Superior temporal gyrus (tissue), 1 donor: ENCODE results near the gene FAM229A.
"Not testable (repeated sequence)": the region's sequence is repeated elsewhere in the genome, so short reads cannot be mapped to it uniquely, and the experiment has no call there.

ENCODE experiments used
- DNase-seq: peaks from one replicate; pipeline ENCODE4 v3.0.0-alpha.2; 2016; ENCODE audit errors: extremely low spot score

Gene FAM229A, protein sequence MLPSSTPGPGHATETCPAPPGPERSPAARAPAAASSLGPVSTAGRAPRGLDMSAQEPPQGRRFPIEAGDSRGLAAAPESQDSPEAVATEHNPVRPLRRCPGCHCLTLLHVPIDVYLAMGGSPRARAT

DNA sequence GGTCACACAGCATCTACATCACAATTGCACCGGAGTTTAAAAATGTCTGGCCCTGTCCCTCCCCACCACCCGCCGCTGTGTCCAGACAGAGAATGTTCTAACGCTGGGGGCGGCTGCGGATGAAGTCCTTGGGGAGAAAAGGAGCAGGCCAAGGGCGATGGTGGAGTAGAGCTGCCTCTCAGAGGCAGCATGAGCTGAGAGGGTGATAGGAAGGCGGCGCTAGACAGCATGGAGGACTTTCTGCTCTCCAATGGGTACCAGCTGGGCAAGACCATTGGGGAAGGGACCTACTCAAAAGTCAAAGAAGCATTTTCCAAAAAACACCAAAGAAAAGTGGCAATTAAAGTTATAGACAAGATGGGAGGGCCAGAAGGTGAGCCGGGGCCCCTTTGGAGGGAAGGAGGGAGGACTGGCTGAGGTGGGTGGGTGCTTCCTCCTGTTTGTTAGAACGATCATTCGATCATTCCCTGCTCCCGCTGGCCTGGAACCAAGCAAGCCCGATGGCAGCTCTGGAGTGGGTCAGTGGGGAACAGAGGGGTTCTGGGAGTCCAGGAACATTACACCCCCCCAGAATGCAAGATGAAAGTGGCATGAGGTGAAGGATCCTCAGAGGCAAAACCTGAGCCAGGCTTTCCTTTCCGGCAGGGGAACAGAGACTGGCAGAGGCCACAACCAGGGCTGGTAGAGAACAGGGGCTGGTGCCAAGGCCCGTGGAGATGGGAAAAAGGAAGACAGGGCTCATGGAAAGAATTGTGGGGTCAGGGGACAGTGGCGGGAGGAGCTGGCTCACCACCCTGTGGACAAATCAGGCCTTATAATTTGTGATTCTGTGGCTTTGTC is at the start of gene FAM229A, which contains the start of gene TSSK3:
TSS of gene FAM229A (minus strand) at position 12 of the 840 bp plus-strand sequence. CDS start 394 bp downstream, outside the sequence.
TSS of gene TSSK3 (plus strand) at position 66 of the 840 bp plus-strand sequence. CDS start at position 229, 163 bp downstream.
- DNase-seq, result no peak

DNA sequence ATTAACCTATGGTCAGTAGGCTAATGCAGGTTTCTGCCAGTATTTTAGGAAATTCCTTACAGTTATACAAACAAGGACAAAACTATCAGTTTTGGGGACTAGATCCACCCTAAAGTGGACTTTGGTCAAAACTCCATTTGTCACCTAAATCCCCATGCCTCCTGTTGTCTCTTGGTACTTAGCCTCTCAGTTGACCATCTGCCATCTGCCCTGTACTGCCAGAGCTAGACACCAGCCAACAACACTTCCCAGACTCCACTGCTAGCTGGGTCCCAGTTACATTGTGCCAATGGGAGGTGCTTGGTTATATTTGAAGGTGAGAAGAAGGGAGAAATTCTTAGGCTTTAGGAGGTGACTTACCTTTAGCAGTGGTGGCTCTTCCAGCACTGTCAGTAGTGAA is 49.0 kb upstream of the FAM229A start:
- DNase-seq, result no peak

DNA sequence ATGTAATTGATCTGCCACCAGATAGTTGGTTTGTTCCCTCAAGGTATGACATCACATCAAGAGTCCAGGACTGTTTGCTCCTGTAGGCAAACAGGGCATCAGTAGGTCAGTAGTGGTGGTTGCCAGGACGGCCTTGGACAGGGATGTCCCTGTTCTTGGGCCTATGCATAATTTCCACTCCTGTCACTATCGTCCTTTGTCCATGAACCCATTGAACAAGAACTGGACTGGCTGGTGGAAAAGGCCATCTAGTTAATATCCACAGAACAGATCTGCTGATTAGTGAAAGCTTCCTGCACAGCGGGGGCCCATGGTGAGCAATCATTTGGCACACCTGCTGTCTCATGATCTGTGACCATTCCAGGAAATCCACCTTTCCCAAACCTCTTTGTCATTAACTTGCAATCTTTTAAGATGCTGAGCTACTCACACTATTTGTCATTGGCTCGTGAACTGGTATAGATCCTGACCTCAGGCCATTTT is 44.4 kb upstream of the FAM229A start:
- DNase-seq, result no peak

DNA sequence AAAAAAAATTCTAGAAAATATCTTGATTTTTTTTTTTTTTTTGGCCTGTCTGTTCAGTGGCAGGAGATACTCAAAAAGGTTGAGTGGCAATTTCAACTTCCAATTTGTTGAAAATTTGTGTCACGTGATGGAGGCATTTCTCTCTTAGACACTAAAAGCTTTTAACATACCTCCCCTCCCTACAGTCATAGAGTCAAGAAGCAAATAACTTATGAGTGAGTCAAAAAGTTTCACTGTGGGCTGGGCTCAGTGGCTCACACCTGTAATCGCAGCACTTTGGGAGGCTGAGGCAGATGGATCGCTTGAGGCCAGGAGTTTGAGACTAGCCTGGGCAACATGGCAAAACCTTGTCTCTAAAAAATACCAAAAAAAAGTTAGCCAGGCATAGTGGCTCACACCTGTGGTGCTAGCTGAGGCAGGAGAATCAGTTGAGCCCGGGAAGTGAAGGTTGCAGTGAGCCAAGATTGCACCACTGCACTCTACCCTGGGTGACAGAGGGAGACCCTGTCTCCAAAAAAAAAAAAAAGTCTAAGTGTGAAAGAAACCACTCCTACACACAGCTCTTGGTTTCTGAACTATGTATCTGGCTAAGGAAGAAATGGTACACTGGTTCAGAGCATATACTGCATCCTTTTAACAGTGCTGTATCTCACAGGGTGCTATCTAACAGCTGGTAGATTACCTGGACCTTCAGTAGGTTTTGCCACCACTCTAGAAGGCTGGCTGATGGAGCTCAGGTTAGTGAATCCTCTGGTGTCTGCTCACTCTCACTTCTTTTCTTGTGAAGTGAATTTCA is 43.6 kb upstream of the FAM229A start:
- DNase-seq, result no peak

DNA sequence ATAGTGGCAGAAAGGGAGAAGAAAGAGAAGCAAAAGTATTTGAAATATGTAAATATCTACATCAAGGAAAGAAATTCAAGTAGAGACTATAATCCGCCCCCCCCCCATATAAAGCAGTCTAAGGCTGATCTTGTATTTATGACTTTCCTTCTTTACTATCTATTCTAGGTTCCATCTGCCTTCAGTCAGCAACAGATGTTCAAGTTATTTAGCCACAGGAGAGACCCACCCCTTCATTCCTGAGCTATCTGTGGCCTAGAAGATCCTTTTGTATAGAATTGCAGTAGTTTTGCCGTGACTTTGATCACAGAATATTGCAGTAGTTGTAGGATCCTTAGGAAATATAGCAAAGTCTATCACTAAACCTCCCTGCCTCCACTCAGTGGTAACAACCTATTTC is 42.7 kb upstream of the FAM229A start:
- no peak for DNase-seq

DNA sequence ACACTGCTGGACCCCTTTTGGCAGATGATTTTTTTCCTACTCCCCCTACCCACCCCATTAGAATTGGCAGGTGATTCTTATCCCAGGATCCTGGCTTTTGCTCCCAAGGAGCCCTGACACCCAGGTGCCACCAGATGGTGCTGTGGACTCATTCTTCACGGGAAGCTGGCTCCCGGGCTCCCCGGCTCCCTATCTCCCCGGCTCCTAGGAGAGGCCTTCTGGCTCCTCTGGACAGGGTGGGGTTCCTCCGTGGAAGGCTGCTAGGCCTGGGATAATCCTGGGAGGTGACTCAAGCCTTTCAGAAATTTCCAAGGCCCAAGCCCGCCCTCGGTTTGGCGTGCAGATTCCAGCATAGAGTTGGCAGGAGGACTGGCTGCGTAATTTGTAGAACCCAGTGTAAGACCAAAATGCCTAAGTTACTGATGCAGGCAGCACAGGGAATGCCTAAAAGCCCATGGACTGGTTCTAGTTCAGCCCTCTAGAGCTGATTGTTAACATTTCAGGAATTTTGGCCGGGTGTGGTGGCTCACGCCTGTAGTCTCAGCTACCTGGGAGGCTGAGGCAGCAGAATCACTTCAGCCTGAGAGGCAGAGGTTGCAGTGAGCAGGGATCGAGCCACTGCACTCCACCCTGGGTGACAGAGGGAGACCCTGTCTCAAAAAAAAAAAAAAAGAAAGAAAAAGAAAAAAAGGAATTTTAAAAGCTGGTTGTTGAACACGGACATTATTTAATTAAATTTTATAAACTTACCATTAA is 38.8 kb upstream of the FAM229A start:
- peak; percentile 91 for DNase-seq

DNA sequence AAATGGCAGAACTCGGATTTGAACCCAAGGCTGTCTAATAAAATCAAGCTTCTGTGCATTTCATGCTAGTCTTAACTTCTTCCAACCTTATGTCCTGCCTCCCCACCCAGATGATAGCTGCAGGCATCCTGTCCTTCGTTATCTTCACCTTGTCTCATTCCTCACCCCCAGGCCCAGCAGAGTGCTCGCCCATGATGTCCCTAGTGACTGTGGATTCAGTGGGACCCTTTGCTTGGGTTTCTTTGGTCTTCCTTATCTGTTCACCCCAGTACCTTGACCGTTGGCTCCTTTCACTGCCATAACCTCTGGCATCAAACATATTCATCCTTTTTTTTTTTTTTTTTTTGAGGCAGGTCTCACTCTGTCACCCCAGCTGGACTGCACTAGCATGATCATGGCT is 37.6 kb upstream of the FAM229A start:
- no peak for DNase-seq

DNA sequence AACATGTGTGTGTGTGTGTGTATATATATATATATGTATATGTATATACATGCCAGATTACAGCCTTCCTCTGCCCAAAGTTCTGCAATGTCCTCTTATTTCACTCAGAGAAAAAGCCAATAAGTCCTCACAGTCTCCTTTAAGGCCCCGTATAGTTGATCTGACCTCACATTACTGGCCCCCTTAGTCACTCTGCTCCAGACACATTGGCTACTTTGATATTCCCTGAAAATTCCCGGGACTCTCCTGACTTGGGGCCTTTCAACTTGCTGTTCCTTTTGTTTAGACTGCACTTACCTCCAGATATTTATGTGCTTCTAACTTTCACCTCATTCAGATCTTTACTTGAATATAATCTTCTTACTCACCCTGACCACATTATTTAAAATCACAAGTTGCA is 36.1 kb upstream of the FAM229A start:
- no peak for DNase-seq

DNA sequence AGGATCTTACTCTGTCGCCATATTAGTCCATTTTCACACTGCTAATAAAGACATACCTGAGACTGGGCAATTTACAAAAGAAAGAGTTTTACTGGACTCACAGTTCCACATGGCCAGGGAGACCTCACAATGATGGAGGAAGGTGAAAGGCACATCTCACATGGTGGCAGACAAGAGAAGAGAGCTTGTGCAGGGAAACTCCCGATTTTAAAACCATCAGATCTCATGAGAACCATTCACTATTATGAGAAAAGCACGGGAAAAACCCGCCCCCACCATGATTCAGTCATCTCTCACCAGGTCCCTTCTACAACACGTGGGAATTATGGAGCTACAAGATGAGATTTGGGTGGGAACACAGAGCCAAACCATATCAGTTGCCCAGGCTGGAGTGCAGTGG is 34.2 kb upstream of the FAM229A start:
- DNase-seq, result not testable (repeated sequence)

DNA sequence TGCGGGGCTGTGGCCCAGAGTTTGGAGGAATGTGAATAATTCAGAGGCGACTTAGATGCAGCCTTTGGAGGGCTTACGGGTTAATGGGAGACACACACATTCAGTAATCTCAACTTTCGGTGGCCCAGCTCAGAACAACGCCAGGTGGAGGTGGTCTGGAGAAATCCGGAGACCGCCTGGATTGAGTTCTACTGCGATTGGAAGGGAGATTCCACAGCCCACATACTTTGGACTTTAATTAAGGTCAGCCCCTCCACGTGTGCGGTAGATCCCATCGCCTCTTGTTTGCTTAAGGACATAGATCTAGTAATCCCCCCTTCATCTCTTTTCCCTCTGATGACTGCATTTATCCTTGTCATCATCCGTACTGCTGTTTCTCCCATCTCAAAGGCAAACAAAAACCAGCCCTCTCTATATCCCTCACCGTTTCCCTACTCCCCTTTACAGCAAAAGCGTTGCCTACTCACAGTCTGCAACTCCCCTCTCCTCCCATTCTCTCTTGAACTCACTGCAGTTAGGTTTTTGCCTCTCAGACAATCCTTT is 32.7 kb upstream of the FAM229A start:
- DNase-seq, result no peak

DNA sequence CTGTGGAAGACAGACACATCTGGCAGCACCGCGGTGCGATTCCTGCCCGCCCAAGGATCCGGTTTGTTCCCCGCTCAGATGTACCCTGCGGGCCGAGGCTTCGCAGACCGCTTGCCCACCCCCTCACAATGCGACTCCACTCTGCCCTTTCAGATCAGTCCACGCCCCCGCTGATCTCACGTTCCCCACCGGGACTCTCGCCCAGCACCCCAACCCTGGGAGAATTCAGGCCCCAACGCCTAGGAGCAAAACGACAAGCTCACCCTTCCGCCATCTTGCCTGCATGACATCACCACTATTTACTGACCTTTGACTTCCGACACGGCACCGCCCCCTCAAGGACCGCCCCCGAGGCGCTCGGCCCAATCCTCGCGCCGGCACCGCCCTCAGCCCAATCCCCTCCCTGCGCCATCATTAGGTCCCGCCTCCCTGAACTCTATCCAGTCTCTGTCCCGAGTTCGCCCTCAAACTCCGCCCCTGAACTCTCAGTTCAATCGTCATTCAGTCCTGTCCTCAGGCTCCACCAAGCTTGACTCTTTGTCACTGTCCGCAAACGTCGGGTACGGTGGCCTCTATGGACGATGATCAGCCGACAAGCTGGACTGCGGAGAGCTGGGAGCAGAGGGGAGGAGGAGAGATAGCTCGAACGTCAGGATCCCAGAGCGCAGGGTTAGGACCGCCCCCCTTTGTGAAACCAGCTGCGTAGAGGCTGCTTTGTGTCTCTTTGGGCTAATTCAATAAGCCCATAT is 32.0 kb upstream of the FAM229A start, which contains the start of gene BSDC1:
TSS of gene BSDC1 (minus strand) at position 301 of the 749 bp plus-strand sequence. CDS start at position 274, 27 bp downstream.
- peak; percentile 100 for DNase-seq

DNA sequence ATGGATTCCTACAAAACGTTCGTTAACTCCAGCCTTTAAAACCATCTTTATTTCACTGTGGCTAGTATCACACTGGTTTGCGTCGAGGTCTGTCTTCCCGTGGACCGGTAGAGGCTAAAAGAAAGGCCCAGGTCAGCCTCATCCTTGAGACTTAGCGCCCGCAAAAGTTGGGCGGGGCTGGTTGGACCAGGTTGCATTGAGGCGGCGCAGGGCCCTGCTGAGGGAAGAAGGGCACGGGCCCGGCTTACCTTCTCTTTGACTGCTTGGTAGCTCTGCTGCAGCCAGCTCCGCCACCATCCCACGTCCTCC is 31.5 kb upstream of the FAM229A start:
- no peak for DNase-seq

DNA sequence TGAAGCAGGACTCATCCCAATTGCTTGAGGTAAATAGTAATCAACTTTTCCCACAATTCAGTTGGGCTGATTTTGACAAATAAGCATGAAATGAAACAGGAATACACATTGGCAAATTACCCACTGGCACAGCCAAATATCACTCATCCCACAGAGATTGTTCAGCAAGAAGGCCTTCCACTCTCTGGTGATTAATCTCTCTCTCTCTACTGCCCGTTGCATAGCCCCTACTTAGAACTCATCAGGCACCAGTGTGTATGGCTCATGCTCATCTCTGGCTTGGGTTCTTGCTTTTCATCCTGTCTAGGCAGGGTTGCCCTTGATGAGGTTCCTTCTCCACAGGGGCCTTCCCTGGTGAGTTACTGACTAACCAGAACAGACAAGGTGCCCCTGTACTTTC is 30.9 kb upstream of the FAM229A start:
- DNase-seq, result no peak

DNA sequence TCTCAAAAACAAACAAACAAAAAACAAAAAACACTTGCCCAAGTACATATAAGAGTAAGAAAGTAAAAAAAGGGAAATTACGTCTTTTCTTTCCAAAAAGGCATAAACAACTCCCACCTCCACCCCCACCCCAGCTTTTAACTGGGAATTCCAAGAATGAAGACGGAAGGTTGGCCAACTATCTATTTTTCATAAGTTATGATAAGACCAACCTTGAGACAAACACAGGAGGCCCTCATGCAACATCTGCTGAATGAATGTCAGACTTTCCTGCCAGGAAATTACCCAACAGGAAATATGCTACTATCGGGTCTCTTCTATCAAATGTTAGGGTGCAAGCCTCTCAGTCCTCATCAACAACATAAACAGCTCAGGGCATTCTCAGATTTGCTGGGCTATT is 30.0 kb upstream of the FAM229A start:
- DNase-seq, result no peak

DNA sequence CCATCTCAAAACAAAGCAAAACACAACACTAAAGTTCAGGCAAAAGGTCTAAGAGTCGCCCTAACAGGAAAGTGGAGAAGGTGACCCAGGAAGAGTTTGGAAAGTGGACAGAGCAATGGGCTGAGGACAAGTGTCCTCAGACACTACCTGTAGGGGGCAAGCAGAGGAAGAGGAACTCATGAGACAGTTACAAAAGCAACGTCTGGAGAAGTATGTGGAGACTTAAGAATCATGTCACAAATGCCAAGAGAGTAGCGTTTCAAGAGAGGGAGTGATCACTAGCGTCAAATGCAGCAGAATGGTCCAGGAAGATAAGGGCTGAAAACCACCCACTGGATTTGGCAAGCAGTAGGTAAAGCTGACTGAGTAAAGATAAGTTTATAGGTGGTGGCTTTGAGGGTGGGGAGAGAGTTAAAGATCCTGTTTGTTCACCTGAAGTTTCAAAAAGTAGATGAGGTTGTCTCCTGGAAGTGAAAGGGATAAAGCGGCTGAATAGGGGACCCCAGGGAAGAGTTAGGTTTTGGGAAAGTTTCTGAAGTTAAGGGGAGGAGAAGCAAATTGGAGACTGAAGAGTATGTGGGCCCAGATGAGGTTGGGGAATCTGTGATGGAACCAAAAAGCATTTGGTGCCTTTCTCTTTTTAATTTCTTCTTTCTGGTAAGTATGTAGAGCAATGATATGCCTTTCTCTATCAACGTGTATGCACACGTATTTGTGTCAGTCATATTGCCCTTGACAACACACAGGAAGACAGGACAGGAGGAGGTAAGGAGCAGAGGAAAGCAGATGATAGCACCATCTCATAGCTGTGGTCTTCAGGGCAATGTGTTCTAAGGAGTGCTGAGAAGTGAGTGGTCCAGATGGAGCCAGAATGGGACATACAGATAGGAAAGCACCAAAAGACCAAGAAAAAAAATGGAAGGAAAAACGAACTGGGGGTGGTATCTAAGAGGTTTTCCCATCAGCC is 28.9 kb upstream of the FAM229A start:
- DNase-seq, result no peak

DNA sequence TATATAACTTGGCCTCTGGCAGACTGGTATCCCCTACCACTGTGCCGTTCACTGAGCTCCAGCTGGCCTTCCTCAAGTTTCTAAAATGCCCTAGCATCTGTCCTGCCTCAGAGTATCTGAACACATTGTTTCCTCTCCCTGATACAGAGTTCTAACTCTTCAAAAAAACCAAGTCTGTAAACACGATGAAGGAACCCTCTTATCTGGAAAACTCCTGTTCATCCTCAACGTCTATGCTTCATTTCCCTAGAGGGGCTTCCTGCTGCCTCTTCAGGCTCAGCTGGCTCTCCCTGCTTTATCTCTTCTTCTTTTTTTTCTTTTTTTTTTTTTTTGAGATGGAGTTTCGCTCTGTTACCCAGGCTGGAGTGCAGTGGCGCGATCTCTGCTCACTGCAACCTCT is 26.4 kb upstream of the FAM229A start:
- no peak for DNase-seq

DNA sequence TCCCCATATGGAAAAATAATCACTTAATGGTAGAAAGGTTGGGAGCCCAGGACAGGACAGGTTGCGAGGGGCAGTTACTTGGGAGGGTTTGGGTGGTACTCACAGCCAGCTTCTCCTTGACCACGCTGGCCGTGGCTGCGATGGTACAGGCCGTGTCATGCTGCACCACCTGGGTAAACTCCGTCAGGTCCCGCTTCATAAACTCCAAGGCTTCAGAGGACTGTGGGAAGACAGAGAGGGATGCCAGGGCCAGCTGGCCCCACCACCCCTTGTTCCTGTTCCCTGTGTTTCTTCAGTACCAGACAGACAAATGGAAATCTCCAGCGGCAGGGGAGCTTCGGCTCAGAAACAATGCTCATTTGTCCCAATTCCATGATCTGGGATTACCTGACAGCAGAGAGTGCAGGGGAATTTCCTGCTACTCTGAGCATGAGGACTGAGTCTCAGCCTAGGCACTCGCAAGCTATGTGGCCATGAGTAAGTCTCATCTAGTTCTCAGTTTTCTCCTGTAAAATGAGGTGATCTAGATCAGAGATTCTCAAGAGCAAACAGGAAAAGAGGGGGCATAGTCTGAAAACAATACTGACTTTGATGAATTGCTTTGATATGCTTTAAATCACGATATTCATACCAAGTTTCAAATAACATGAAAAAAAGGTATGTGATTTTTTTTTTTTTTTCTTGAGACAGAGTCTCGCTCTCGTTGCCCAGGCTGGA is 24.5 kb upstream of the FAM229A start:
- DNase-seq, result no peak

DNA sequence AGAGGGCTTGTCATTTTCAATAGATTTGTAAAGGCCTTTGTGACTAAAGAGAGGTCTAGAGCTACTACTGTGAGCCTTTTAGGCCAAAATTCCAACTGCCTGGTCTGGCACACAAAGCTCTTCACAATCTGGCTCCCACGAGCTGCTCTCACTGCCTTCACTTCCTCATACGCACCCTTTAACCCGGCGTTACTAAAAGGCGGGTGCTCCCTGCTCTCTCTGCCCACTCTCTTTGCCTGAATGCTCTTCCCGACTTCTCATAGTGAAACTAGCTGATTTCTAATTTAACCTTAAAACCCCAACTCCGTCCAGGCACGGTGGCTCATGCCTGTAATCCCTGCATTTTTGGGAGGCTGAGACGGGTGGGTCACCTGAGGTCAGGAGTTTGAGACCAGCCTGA is 17.8 kb upstream of the FAM229A start:
- DNase-seq, result no peak
